T-helper 17 cell (primary cell): Measurements from ENCODE around the gene ANKRD33B. TPM values are rescaled to one million over a fixed set of nuclear protein-coding genes. Genes with fewer than 3 reads are reported as not detected.

Source experiments
- ATAC-seq: fragments of 150-1000 bp; cut with Tn5 transposase; 2 replicates; pipeline ENCODE4 v1.10.0; 2021; ENCODE audit warnings: mild to moderate bottlenecking, moderate library complexity
- DNase-seq, 3 donors: peaks; one replicate each; pipeline versions ENCODE4 v3.0.0 to v3.0.0-alpha.2; 2020 to 2021
- H3K9me3 ChIP-seq: one replicate; pipeline ENCODE4 v1.7.0; 2013; ENCODE audit warnings: low read length, mild to moderate bottlenecking; ENCODE audit not compliant: control insufficient read depth, poor library complexity, severe bottlenecking
- H3K27ac Mint-ChIP-seq: one replicate; pipeline ENCODE4 v1.8.0; 2022; ENCODE audit warnings: mild to moderate bottlenecking, moderate library complexity, mixed read lengths
- H3K27me3 Mint-ChIP-seq: one replicate; pipeline ENCODE4 v1.8.0; 2022; ENCODE audit warnings: mixed read lengths
- H3K36me3 Mint-ChIP-seq: one replicate; pipeline ENCODE4 v1.8.0; 2022; ENCODE audit warnings: low read depth, mixed read lengths
- H3K4me1 Mint-ChIP-seq: one replicate; pipeline ENCODE4 v1.8.0; 2022; ENCODE audit warnings: mild to moderate bottlenecking, mixed read lengths
- H3K4me3 Mint-ChIP-seq: one replicate; pipeline ENCODE4 v1.8.0; 2022; ENCODE audit warnings: mild to moderate bottlenecking, moderate library complexity, mixed read lengths
- total RNA-seq, 4 donors: library from RNA in 2 of 4; stranded (reverse) in 2 of 4; gene quantifications; one replicate each; pipeline ENCODE4 v1.2.3 and lab custom pipeline; 2022 to 2026

Gene ANKRD33B
- total RNA-seq, 2 donors from 2014 or later, result 5.3 to 13.9 TPM

GRCh38 chr5:10645146-10645545 is 81.3 kb downstream of the ANKRD33B start:
- ATAC-seq (no peak), DNase-seq (no peak)
- no peaks in the 10 kb centered on the region for H3K27me3 Mint-ChIP-seq
- H3K4me1 Mint-ChIP-seq, result peaks cover 11% of the 10 kb centered on the region
- H3K27ac Mint-ChIP-seq, result no peak overlapping the region
- H3K36me3 Mint-ChIP-seq, result peaks cover 4% of the 10 kb centered on the region
- no peaks in the 10 kb centered on the region for H3K9me3 ChIP-seq
- H3K4me3 Mint-ChIP-seq, result no peak overlapping the region

- Mint-ChIP-seq H3K27me3 (no peaks in the 10 kb centered on the region), H3K27ac (no peak overlapping the region), H3K4me1 (peaks cover 11% of the 10 kb centered on the region), H3K4me3 (no peak overlapping the region), H3K36me3 (peaks cover 4% of the 10 kb centered on the region)
- ATAC-seq (no peak), DNase-seq (no peak)
- H3K9me3 ChIP-seq, result no peaks in the 10 kb centered on the region
These were observed 81.8 kb downstream of the ANKRD33B start for GRCh38 chr5:10645671-10646070.

GRCh38 chr5:10647640-10648039 is 83.8 kb downstream of the ANKRD33B start:
- H3K9me3 ChIP-seq, result no peaks in the 10 kb centered on the region
- H3K4me1 Mint-ChIP-seq, result peaks cover 6% of the 10 kb centered on the region
- no peaks in the 10 kb centered on the region for H3K27me3 Mint-ChIP-seq
- H3K27ac Mint-ChIP-seq, result no peak overlapping the region
- H3K36me3 Mint-ChIP-seq, result no peaks in the 10 kb centered on the region
- DNase-seq (no peak), ATAC-seq (no peak)
- H3K4me3 Mint-ChIP-seq, result no peak overlapping the region

- Mint-ChIP-seq H3K27ac (no peak overlapping the region), H3K4me3 (no peak overlapping the region), H3K4me1 (peaks cover 9% of the 10 kb centered on the region), H3K27me3 (no peaks in the 10 kb centered on the region), H3K36me3 (no peaks in the 10 kb centered on the region)
- no peak for DNase-seq
- no peak for ATAC-seq
- no peaks in the 10 kb centered on the region for H3K9me3 ChIP-seq
These were observed 85.2 kb downstream of the ANKRD33B start for GRCh38 chr5:10648806-10649665.

GRCh38 chr5:10649666-10650380 is 86.0 kb downstream of the ANKRD33B start:
- peaks cover 3% of the 10 kb centered on the region for H3K36me3 Mint-ChIP-seq
- H3K9me3 ChIP-seq, result no peaks in the 10 kb centered on the region
- no peaks in the 10 kb centered on the region for H3K27me3 Mint-ChIP-seq
- peaks cover 6% of the 10 kb centered on the region for H3K4me1 Mint-ChIP-seq
- DNase-seq (no peak), ATAC-seq (no peak)
- no peak overlapping the region for H3K27ac Mint-ChIP-seq
- no peak overlapping the region for H3K4me3 Mint-ChIP-seq

GRCh38 chr5:10652151-10652550 is 88.3 kb downstream of the ANKRD33B start:
- no peak for DNase-seq
- H3K27me3 Mint-ChIP-seq, result no peaks in the 10 kb centered on the region
- peaks cover 5% of the 10 kb centered on the region for H3K36me3 Mint-ChIP-seq
- no peak overlapping the region for H3K4me3 Mint-ChIP-seq
- peaks cover 3% of the 10 kb centered on the region for H3K4me1 Mint-ChIP-seq
- H3K27ac Mint-ChIP-seq, result no peak overlapping the region
- H3K9me3 ChIP-seq, result no peaks in the 10 kb centered on the region
- no peak for ATAC-seq

GRCh38 chr5:10652606-10653005 is 88.7 kb downstream of the ANKRD33B start:
- no peaks in the 10 kb centered on the region for H3K9me3 ChIP-seq
- DNase-seq, result no peak
- Mint-ChIP-seq H3K4me1 (peaks cover 3% of the 10 kb centered on the region), H3K27me3 (no peaks in the 10 kb centered on the region), H3K36me3 (peaks cover 5% of the 10 kb centered on the region), H3K4me3 (no peak overlapping the region), H3K27ac (no peak overlapping the region)
- ATAC-seq, result no peak

GRCh38 chr5:10653043-10653442 is 89.2 kb downstream of the ANKRD33B start:
- DNase-seq, result no peak
- no peak overlapping the region for H3K4me3 Mint-ChIP-seq
- H3K4me1 Mint-ChIP-seq, result peaks cover 3% of the 10 kb centered on the region
- H3K36me3 Mint-ChIP-seq, result peaks cover 5% of the 10 kb centered on the region
- H3K9me3 ChIP-seq, result no peaks in the 10 kb centered on the region
- H3K27ac Mint-ChIP-seq, result no peak overlapping the region
- H3K27me3 Mint-ChIP-seq, result no peaks in the 10 kb centered on the region
- ATAC-seq, result no peak

GRCh38 chr5:10653751-10654400 is 90.0 kb downstream of the ANKRD33B start:
- no peak overlapping the region for H3K4me3 Mint-ChIP-seq

GRCh38 chr5:10654566-10654965 is 90.7 kb downstream of the ANKRD33B start:
- peaks cover 5% of the 10 kb centered on the region for H3K36me3 Mint-ChIP-seq

More at GRCh38 chr5:10653751-10654400, 90.0 kb downstream of the ANKRD33B start:
- H3K27me3 Mint-ChIP-seq, result no peaks in the 10 kb centered on the region
- no peak overlapping the region for H3K27ac Mint-ChIP-seq
- H3K9me3 ChIP-seq, result no peaks in the 10 kb centered on the region
- peaks cover 5% of the 10 kb centered on the region for H3K36me3 Mint-ChIP-seq
- H3K4me1 Mint-ChIP-seq, result peaks cover 3% of the 10 kb centered on the region
- ATAC-seq, result no peak
- no peak for DNase-seq

GRCh38 chr5:10655161-10655971 is 91.5 kb downstream of the ANKRD33B start:
- H3K9me3 ChIP-seq, result no peaks in the 10 kb centered on the region
- Mint-ChIP-seq H3K27me3 (no peaks in the 10 kb centered on the region), H3K27ac (no peak overlapping the region), H3K36me3 (peaks cover 5% of the 10 kb centered on the region), H3K4me3 (no peak overlapping the region), H3K4me1 (peaks cover 3% of the 10 kb centered on the region)
- ATAC-seq (no peak), DNase-seq (no peak)

More at GRCh38 chr5:10654566-10654965, 90.7 kb downstream of the ANKRD33B start:
- peaks cover 3% of the 10 kb centered on the region for H3K4me1 Mint-ChIP-seq
- no peaks in the 10 kb centered on the region for H3K27me3 Mint-ChIP-seq
- DNase-seq (no peak), ATAC-seq (no peak)
- no peak overlapping the region for H3K27ac Mint-ChIP-seq
- no peak overlapping the region for H3K4me3 Mint-ChIP-seq
- H3K9me3 ChIP-seq, result no peaks in the 10 kb centered on the region

GRCh38 chr5:10655972-10656830 is 92.3 kb downstream of the ANKRD33B start:
- peaks cover 5% of the 10 kb centered on the region for H3K36me3 Mint-ChIP-seq
- no peak overlapping the region for H3K4me3 Mint-ChIP-seq
- H3K27me3 Mint-ChIP-seq, result no peaks in the 10 kb centered on the region
- no peaks in the 10 kb centered on the region for H3K9me3 ChIP-seq
- ATAC-seq (no peak), DNase-seq (no peak)
- H3K4me1 Mint-ChIP-seq, result peaks cover 3% of the 10 kb centered on the region
- no peak overlapping the region for H3K27ac Mint-ChIP-seq
